HUES48 (cell line): Measurements from ENCODE around the gene AMZ2.
"Not testable (repeated sequence)": the region's sequence is repeated elsewhere in the genome, so short reads cannot be mapped to it uniquely, and the experiment has no call there.

Experiments used
- H3K27ac ChIP-seq: one replicate; pipeline ENCODE4 v1.7.0; 2013; ENCODE audit warnings: low read depth, low read length, inconsistent platforms
- H3K27me3 ChIP-seq: 2 replicates; pipeline ENCODE4 v1.6.1; 2013; ENCODE audit warnings: mild to moderate bottlenecking, low read length; ENCODE audit not compliant: control insufficient read depth, insufficient read depth
- H3K36me3 ChIP-seq: 2 replicates; pipeline ENCODE4 v1.6.1; 2013; ENCODE audit warnings: low read length; ENCODE audit not compliant: control insufficient read depth, insufficient read depth
- H3K4me1 ChIP-seq: 2 replicates; pipeline ENCODE4 v1.6.1; 2013; ENCODE audit warnings: mild to moderate bottlenecking, low read length; ENCODE audit not compliant: control insufficient read depth, insufficient read depth
- H3K4me3 ChIP-seq: 2 replicates; pipeline ENCODE4 v1.5.1; 2013; ENCODE audit warnings: mild to moderate bottlenecking, low read depth, low read length
- H3K9ac ChIP-seq: 2 replicates; pipeline ENCODE4 v1.6.1; 2013; ENCODE audit warnings: mild to moderate bottlenecking, low read depth, low read length, moderate library complexity
- H3K9me3 ChIP-seq: 2 replicates; pipeline ENCODE4 v1.6.1; 2013; ENCODE audit warnings: low read length; ENCODE audit not compliant: control insufficient read depth, insufficient read depth

AMZ2 gene

GRCh38 chr17:68207651-68208253 lies 40.1 kb upstream of the AMZ2 start:
- H3K36me3 ChIP-seq, result peaks cover 14% of the 10 kb centered on the region
- H3K9ac ChIP-seq, result no peak overlapping the region
- no peak overlapping the region for H3K4me3 ChIP-seq
- peaks cover 24% of the 10 kb centered on the region for H3K27me3 ChIP-seq
- no peaks in the 10 kb centered on the region for H3K4me1 ChIP-seq
- H3K9me3 ChIP-seq, result no peaks in the 10 kb centered on the region
- H3K27ac ChIP-seq, result no peak overlapping the region

DNA sequence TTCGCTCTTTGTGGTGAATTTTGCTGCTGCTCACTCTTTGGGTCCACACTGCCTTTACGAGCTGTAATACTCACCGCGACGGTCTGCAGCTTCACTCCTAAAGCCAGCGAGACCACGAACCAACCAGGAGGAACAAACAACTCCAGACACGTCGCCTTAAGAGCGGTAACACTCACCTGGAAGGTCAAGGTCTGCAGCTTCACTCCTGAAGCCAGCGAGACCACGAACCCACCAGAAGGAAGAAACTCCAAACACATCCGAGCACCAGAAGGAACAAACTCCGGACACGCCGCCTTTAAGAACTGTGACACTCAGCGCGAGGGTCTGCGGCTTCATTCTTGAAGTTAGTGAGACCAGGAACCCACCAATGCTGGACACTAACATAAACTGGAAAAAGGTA lies 39.2 kb upstream of the AMZ2 start:
- Histone ChIP-seq H3K27me3 (peaks cover 15% of the 10 kb centered on the region), H3K36me3 (peaks cover 14% of the 10 kb centered on the region)
- H3K4me3 ChIP-seq, H3K9ac ChIP-seq, H3K9me3 ChIP-seq, H3K27ac ChIP-seq, H3K4me1 ChIP-seq: not testable (repeated sequence)

DNA sequence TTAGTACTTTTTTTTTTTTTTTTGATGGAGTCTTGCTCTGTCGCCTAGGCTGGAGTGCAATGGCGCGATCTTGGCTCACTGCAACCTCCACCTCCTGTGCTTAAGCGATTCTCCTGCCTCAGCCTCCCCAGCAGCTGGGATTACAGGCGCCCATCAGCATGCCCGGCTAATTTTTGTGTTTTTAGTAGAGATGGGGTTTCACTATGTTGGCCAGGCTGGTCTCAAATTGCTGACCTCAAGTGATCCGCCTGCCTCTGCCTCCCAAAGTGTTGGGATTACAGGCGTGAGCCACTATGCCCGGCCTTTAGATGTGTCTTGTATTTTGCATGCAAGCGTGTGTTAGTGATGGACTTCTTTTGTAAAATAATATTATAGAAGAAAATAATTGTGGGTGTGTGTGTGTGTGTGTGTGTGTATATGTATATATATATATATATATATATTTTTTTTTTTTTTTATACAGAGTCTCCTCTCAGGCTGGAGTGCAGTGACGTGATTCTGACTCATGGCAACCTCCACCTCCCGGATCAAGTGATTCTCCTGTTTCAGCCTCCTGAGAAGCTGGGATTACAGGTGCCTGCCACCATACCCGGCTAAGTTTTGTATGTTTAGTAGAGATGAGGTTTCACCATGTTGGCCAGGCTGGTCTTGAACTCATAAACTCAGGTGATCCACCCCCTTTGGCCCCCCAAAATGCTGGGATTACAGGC lies 38.5 kb upstream of the AMZ2 start:
- H3K4me1 ChIP-seq, H3K27ac ChIP-seq, H3K4me3 ChIP-seq, H3K9ac ChIP-seq, H3K27me3 ChIP-seq, H3K9me3 ChIP-seq: not testable (repeated sequence)
- H3K36me3 ChIP-seq, result peaks cover 14% of the 10 kb centered on the region

GRCh38 chr17:68210570-68211315 lies 37.1 kb upstream of the AMZ2 start:
- Histone ChIP-seq H3K4me3 (no peak overlapping the region), H3K9me3 (no peaks in the 10 kb centered on the region), H3K27me3 (no peaks in the 10 kb centered on the region), H3K36me3 (peaks cover 14% of the 10 kb centered on the region), H3K4me1 (no peaks in the 10 kb centered on the region), H3K27ac (no peak overlapping the region), H3K9ac (no peak overlapping the region)

DNA sequence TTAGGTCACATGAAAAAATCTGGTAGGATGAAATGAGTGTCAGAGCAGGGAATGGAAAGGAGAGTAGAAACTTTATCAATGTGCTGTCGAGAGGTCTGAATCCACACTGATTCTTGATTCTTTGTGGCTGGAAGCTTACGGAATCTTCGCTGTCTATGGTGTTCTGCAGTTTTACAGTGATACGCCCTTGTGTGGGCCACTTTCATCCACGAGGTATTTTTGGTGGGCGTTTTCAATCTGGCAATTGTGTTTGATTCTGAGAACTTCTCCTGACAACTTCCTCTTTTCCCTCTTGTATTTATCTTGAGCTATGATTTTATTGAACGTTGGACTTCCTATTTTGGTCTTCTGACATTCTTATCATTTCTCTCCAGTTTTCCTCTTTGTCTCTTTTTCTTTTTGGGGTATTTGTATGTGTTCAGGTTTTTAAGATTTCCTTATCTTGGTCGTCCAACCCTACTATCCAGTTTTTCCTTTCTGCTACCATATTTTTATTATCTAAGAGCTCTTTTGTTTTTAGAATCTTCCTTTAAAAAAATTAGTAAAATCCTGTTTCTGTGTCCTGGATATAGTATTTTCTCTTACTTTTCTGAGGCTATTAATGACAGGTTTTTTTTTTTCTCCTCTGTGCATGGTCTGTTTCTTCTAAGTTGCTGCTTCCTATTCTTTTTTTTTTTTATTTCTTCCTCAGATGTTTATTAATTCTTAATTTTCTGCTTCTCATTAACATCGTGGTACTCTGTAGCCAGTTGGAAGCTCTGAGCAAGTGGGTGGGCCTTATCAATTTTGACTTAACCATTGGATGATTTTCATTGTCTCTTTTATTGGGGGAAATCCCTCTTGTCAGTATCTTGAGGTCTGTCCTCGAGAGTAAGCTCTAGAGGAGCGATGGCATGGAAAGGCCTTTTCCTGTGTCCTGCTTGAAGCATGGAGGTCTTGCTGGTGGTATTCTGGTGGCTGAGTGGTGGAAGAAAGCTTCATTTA lies 34.1 kb upstream of the AMZ2 start:
- H3K27ac ChIP-seq, H3K4me3 ChIP-seq, H3K27me3 ChIP-seq, H3K9ac ChIP-seq, H3K9me3 ChIP-seq, H3K4me1 ChIP-seq: not testable (repeated sequence)
- peaks cover 20% of the 10 kb centered on the region for H3K36me3 ChIP-seq

DNA sequence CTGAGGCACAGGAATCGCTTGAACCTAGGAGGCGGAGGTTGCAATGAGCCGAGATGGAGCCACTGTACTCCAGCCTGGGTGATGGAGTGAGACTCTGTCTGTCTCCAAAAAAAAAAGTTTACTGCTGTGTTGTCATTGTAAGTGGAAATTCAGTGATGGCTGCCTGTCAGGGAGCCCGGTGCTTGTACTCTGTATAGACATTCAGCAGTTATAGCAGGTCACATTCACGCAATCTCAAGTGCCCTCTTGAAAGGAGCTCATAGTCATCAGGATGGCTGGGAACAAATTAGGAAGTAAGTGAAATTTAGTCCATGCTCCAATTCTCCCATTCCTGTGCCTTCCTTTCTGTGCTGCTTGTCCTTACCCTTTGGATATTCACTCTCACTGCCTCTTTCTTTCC lies 32.4 kb upstream of the AMZ2 start:
- H3K27me3 ChIP-seq, H3K27ac ChIP-seq, H3K4me3 ChIP-seq, H3K9me3 ChIP-seq, H3K4me1 ChIP-seq, H3K9ac ChIP-seq: not testable (repeated sequence)
- peaks cover 10% of the 10 kb centered on the region for H3K36me3 ChIP-seq

DNA sequence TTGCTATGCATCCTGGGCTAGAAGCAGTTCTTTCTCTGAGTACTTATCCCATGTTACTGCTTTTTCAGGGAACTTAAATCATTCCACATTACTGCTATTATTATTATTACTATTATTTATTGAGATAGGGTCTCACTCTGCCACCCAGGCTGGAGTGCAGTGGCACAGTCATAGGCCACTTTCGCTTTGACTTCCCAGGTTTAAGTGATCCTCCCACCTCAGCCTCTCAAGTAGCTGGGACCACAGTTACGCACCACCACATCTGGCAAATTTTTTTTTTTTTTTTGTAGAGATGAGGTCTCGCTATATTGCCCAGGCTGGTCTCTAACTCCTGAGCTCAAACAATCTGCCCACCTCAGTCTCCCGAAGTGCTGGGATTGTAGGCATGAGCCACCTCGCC lies 28.4 kb upstream of the AMZ2 start:
- H3K4me1 ChIP-seq, H3K9ac ChIP-seq, H3K36me3 ChIP-seq, H3K27ac ChIP-seq, H3K4me3 ChIP-seq, H3K9me3 ChIP-seq, H3K27me3 ChIP-seq: not testable (repeated sequence)

DNA sequence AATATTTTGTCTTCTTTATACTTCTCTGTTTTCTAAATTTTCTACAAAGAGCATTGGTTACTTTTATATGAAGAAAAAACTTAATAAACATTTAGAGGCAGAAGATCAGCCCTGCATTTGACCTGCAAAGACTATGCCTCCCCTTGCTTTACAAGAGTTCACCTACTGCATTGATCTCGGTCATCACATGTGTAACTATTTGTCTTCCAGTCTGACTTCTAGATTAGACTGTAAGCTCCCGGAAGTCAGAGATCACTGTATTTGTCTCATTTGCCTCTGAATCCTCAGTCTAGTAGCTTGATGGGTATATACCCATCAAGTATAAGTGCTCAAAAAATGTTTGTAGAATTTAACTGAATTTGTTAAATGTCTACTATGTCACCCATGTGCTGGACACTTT lies 27.7 kb upstream of the AMZ2 start:
- not testable (repeated sequence) for H3K27ac ChIP-seq, H3K4me1 ChIP-seq, H3K4me3 ChIP-seq, H3K36me3 ChIP-seq, H3K9ac ChIP-seq, H3K27me3 ChIP-seq, H3K9me3 ChIP-seq

DNA sequence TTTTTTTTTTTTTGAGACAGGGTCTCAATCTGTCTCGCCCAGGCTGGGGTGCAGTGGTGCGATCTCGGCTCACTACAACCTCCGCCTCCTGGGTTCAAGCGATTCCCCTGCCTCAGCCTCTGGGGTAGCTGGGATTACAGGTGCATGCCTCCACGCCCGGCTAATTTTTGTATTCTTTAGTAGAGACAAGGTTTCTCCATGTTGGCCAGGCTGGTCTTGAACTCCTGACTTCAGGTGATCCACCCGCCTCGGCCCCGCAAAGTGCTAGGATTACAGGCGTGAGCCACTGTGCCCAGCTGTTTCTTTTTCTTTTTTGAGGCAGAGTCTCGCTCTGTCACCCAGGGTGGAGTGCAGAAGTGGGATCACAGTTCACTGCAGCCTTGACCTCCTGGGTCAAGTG lies 27.1 kb upstream of the AMZ2 start:
- H3K27ac ChIP-seq, H3K9ac ChIP-seq, H3K27me3 ChIP-seq, H3K36me3 ChIP-seq, H3K4me3 ChIP-seq, H3K9me3 ChIP-seq, H3K4me1 ChIP-seq: not testable (repeated sequence)

DNA sequence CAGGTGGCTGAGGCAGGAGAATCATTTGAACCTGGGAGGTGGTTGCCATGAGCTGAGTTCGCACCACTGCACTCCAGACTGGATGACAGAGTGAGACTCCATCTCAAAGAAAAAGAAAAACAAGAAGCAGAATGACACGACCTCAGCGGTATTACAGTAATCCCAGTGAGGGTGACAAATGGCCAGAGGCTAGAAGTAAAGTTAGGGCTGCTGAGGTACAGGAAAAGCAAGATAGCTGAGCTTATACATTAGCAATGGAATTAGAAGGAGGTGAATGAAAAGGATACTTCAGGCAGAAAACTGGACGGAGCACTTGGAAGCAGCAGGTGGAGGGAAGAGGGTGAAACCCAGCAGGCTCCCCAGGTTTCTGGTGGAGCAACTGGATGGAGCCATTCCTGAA lies 26.1 kb upstream of the AMZ2 start:
- Histone ChIP-seq H3K4me3 (no peak overlapping the region), H3K27ac (no peak overlapping the region), H3K27me3 (no peaks in the 10 kb centered on the region), H3K9me3 (no peaks in the 10 kb centered on the region), H3K4me1 (no peaks in the 10 kb centered on the region), H3K36me3 (0 out of 2 replicates have a peak, but pooled peaks cover 6% of the 10 kb centered on the region), H3K9ac (no peak overlapping the region)
